Fibroblast of pulmonary artery (primary cell): ENCODE measurements around the gene RAPGEF2.

Source experiments
- DNase-seq: peaks from one replicate; pipeline ENCODE4 v3.0.0-alpha.2; 2010; ENCODE audit warnings: low read depth
- H3K4me3 ChIP-seq: replicated peaks from 2 replicates; pipeline ENCODE4 v1.5.1; 2011; ENCODE audit warnings: low read depth, mild to moderate bottlenecking, control low read depth, low read length, moderate library complexity
- TF ChIP-seq, protein P1 (sequence below): IDR thresholded peaks from 2 replicates; pipeline ENCODE4 v1.5.1; 2011; ENCODE audit warnings: mild to moderate bottlenecking, control low read depth, low read length, inconsistent platforms; ENCODE audit errors: missing control alignments

The RAPGEF2 gene

DNA sequence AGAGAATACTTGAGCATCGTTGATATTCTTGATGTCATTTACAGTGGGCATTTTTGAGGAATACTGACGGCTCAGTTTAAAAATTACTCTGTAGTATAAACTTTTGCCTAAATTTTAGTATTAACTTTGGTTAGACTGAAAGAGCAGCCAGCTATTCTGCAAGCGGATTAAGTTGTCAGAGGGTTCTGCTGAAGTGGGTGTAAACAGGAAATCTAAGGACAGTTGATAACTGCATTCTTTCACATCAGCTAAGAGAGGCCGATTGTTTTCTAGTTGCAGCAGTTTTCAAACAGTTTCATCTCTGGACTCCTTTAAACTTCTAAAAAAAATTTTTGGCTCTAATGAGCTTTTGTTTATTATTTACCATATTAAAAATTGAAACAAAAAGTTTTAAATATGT lies 149.6 kb downstream of the RAPGEF2 start:
- TF ChIP-seq, protein P1, sequence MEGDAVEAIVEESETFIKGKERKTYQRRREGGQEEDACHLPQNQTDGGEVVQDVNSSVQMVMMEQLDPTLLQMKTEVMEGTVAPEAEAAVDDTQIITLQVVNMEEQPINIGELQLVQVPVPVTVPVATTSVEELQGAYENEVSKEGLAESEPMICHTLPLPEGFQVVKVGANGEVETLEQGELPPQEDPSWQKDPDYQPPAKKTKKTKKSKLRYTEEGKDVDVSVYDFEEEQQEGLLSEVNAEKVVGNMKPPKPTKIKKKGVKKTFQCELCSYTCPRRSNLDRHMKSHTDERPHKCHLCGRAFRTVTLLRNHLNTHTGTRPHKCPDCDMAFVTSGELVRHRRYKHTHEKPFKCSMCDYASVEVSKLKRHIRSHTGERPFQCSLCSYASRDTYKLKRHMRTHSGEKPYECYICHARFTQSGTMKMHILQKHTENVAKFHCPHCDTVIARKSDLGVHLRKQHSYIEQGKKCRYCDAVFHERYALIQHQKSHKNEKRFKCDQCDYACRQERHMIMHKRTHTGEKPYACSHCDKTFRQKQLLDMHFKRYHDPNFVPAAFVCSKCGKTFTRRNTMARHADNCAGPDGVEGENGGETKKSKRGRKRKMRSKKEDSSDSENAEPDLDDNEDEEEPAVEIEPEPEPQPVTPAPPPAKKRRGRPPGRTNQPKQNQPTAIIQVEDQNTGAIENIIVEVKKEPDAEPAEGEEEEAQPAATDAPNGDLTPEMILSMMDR, result no peak
- peak; percentile 60 for DNase-seq
- no peak overlapping the region for H3K4me3 ChIP-seq

DNA sequence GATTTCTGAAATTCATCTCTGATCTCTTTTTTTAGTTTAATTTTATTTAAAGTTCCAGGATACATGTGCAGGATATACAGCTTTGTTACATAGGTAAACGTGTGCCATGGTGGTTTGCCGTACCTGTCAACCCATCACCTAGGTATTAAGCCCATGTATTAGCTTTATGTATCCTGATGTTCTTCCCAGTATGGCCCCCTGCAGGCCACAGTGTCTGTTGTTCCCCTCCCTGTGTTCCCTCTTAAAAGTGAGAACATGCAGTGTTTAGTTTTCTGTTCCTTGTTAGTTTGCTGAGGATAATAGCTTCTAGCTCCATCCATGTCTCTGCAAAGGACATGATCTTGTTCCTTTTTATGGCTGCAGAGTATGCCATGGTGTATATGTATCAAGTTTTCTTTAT lies 153.2 kb downstream of the RAPGEF2 start:
- DNase-seq, result no peak
- TF ChIP-seq, protein P1, result peak; percentile 4
- H3K4me3 ChIP-seq, result no peak overlapping the region

DNA sequence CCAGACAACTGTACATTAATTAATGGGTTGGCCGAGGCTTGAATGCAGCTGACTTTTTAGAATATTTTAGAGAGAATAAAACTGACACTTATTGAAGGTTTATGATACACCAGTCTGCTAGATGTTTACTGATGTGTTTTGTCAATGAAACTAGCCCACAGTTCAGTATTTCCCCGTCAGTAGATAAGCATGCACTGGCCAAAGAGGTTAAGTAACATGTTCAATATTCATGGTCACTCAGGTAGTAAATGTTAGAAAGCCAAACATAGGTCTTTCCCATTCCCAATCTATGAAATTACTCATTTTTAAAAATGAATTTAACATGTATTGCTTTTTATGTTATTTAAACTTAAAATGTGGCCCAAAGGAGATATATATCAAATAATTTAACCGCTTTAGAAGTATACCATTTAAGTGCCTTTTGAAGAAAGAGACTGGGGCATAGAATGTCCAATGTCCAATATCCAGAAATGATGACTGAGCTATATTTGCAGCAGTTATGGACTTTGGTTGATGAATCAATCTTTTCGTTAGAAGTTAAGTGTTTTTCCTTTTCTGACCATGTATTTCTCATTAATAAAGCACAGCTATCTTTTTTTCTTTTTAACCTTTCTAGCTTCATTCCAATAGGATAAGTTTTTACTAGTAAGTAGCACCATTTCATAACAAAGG lies 156.1 kb downstream of the RAPGEF2 start:
- TF ChIP-seq, protein P1, result no peak
- no peak for DNase-seq

DNA sequence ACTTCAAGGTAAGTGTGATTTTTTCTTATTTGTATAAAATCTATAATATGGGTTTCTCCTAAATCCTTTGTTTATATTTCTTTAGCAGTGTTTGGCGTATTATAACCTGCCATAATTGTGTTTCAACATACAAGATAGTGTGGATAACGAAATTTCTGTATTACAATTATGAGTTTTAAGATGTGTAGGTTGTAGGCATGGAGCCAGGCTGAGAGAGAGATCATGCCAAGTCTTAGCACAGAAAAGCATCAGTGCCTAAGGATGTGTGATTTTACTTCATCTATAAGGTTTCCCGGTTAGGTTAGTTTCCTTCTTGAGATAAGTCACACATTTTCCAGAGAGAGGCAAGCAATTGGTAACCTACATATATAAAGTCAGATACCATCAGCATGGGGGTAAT lies 161.2 kb downstream of the RAPGEF2 start:
- no peak overlapping the region for H3K4me3 ChIP-seq
- TF ChIP-seq, protein P1, result no peak
- no peak for DNase-seq

More for the DNA sequence above, 156.1 kb downstream of the RAPGEF2 start:
- no peak overlapping the region for H3K4me3 ChIP-seq

DNA sequence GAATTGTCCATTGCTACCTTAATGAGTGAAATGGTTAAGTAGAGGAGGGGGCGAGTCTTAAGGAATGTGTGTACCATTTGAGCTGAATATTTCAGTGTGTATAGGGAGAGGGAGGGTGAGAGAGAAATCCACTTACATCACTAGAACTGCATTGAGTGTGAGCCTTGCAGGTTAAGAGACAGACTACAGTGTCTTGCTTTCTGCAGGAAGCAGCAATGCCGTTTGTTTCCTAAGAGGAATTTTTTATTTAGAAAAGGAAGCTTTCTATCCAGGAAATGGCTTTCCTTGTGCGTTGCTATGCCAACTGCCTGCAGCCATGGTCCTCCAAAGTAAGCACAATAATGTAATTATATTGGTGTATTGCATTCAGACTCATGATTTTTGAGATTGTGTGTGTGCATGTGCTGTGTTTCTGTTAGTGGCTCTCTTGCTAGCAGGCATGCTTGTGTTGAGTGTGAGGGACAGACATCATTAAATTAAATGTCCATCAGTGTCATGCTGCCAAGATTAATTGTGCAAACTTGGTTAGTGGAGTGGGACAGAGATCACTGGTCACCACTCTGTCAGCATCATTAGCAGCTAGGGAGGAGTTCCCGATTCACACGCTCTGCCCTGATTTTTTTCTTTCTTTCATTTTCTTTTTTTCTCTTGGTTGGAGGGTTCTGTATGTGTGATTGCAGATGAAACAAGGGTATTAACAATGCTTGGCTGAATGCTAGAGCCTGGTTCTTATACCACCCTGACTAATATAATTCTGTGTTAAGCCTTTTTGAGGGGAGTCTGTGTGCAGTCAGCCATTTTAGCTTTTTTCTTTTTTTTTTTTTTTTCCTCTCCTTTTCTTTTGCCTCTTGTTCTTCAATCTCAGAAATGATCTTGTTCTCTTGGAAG lies 164.3 kb downstream of the RAPGEF2 start:
- TF ChIP-seq, protein P1, result no peak
- DNase-seq, result peak; percentile 46
- peak overlapping the region; percentile 26 for H3K4me3 ChIP-seq

DNA sequence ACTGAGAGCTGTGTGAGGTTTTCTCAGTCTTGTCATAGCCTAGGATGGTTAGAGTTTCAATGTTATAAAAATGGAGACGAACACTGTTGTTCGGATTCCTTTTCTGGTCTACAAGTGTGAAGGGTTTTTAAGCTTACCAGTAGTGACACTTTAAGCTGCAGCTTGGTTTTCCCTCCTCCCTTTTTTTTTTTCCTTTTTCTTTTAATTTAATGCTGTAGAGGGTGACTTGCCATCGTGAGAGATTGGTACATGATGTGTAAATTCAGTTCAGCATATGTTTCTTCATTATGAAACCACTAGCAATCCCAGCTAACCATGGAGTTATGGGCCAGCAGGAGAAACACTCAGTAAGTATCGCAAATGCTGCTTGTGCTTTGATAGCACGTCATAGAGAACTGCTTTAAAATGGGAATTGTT lies 165.0 kb downstream of the RAPGEF2 start:
- peak overlapping the region; percentile 26 for H3K4me3 ChIP-seq
- peak; percentile 33 for DNase-seq
- TF ChIP-seq, protein P1, result no peak
